Testis (tissue), 2 donors: ENCODE results near the gene RUNX3.

Experiments used
- POLR2A ChIP-seq: fragments of 450-650 bp; IDR thresholded peaks from one replicate; pipeline ENCODE4 v1.6.1; 2017; ENCODE audit warnings: antibody characterized with exemption, mild to moderate bottlenecking, moderate library complexity
- TF ChIP-seq, protein P1 (sequence below), 3 experiments: fragments of 450-650 bp in 2 of 3; fragments of 200-600 bp in 1 of 3; sonication (generic) in 1 of 3; IDR thresholded peaks; one replicate each; pipeline ENCODE4 v1.5.1; 2016 to 2019; ENCODE audit warnings: antibody characterized with exemption in 3 of 3, mild to moderate bottlenecking in 2 of 3, moderate library complexity in 1 of 3

DNA sequence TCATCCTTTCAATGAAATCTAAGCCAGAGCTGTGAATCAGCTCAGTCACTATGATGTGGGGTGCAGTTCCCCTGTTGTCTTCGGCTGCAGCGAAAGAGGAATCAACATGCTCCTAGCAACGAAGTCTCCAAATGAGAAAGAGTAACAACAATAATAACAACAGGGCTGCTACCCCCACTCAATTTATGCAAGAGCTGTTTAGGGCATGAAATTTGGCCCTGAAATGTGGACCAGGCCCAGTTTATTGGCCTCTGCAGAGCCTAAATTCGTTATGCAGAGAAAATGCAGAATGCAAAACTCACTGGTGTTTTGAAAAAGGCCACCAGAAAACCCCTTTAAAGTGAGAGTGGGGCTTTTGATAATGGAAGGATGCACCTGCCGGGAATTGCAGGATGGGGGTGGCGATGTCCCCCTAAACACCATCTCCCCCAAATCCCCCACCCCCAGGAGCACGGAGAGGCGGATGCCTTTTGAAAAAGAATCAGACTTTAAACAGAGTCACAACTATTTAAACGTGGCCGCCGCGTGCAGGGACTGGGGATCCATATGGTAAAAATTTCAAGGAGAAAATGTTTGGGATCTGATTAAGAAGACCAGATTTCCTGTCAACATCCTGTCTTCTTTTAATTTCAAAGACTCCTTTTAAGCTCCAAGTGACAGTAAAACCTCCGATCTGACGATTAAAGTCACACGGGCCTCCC is 1.9 kb downstream of the RUNX3 start:
- TF ChIP-seq, protein P1, sequence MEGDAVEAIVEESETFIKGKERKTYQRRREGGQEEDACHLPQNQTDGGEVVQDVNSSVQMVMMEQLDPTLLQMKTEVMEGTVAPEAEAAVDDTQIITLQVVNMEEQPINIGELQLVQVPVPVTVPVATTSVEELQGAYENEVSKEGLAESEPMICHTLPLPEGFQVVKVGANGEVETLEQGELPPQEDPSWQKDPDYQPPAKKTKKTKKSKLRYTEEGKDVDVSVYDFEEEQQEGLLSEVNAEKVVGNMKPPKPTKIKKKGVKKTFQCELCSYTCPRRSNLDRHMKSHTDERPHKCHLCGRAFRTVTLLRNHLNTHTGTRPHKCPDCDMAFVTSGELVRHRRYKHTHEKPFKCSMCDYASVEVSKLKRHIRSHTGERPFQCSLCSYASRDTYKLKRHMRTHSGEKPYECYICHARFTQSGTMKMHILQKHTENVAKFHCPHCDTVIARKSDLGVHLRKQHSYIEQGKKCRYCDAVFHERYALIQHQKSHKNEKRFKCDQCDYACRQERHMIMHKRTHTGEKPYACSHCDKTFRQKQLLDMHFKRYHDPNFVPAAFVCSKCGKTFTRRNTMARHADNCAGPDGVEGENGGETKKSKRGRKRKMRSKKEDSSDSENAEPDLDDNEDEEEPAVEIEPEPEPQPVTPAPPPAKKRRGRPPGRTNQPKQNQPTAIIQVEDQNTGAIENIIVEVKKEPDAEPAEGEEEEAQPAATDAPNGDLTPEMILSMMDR (IDR thresholded peaks at IDR 0.05), result no peak
- no peak for TF ChIP-seq POLR2A
